Myometrial cell (primary cell): ENCODE measurements around the gene YIPF2. TPM values are rescaled to one million over a fixed set of nuclear protein-coding genes. Genes with fewer than 3 reads are reported as not detected.

Experiments used
- total RNA-seq: library from RNA; depleted of rRNA; stranded (reverse); fragments of >200 nt; gene quantifications from 2 replicates; pipeline ENCODE4 v1.2.3, GENCODE V29; 2015

YIPF2 gene
- 103 and 105 TPM in 2 replicates for total RNA-seq

GRCh38 chr19:10928563-10929401, at the start of gene YIPF2, which contains the start of gene TIMM29:
Gene YIPF2 (minus strand): TSS chr19:10928639. CDS start chr19:10928410, 229 bp downstream.
Gene TIMM29 (plus strand): TSS chr19:10928811. CDS start chr19:10928823, 12 bp downstream.

GRCh38 chr19:10960314-10961072, 32.1 kb upstream of the YIPF2 start, which contains the start of gene SMARCA4:
Gene SMARCA4 (plus strand): TSS chr19:10961030. CDS start chr19:10984152, 23,122 bp downstream.

Other genes with a start within 250 kb of the YIPF2 start
- 37.2 and 42.0 TPM in 2 replicates for gene QTRT1, start 227.2 kb downstream of the YIPF2 start, total RNA-seq
- 59.5 and 62.0 TPM in 2 replicates for gene DNM2, start 210.6 kb downstream of the YIPF2 start, total RNA-seq
- gene TMED1, start 92.4 kb downstream of the YIPF2 start, total RNA-seq = 76.4 and 84.9 TPM in 2 replicates
- not detected in 2 replicates for gene C19orf38, start 80.2 kb downstream of the YIPF2 start, total RNA-seq
- 38.5 and 46.4 TPM in 2 replicates for gene CARM1, start 57.1 kb downstream of the YIPF2 start, total RNA-seq
- gene TIMM29, start 172 bp upstream of the YIPF2 start, total RNA-seq = 40.2 and 47.3 TPM in 2 replicates
- 64.2 and 109 TPM in 2 replicates for gene SMARCA4, start 32.4 kb upstream of the YIPF2 start, total RNA-seq
- 327 and 357 TPM in 2 replicates for gene LDLR, start 160.8 kb upstream of the YIPF2 start, total RNA-seq
- gene SPC24, start 227.1 kb upstream of the YIPF2 start, total RNA-seq = 78.5 and 86.5 TPM in 2 replicates